ENCODE measurements around the gene DNMT3L. TPM values are rescaled to one million over a fixed set of nuclear protein-coding genes. Genes with fewer than 3 reads are reported as not detected.

DNMT3L gene
- total and polyA plus RNA-seq, 2 experiments from 2014 or later: 0.27 TPM; not detected in 1

DNA sequence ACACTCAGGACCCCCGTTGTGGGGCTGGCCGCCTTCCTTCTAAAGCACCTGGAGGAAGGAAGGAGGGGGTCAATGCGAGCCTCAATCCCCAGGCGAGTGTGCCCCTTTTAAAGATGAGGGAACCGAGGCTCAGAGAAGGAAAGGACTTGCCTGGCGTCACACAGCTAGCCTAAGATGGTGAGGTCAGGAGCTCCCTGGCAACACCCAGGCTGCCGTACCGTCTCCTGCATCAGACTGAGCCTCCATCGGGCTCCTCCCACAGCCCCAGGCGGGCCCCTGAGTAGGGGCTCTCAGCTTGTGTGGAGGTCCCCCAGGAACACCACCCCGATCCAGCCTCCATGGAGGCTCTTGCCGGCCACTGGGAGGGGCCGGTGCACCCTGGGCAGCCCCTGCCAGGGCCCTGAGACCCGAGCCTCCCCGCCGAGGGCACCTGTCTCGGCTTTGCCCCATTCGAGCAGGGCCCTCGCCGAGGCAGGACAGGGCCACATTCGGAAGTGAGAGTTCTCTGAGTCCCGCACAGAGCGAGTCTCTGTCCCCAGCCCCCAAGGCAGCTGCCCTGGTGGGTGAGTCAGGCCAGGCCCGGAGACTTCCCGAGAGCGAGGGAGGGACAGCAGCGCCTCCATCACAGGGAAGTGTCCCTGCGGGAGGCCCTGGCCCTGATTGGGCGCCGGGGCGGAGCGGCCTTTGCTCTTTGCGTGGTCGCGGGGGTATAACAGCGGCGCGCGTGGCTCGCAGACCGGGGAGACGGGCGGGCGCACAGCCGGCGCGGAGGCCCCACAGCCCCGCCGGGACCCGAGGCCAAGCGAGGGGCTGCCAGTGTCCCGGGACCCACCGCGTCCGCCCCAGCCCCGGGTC is 23.7 kb upstream of the DNMT3L start, which contains the start of gene AIRE:
TSS of gene AIRE (plus strand) at position 739 of the 855 bp plus-strand sequence. CDS start 131 bp downstream, outside the sequence.
- Histone ChIP-seq H2AFZ (peak within 1 kb of the TSS; percentile 90), H3K36me3 (ENCODE audit: insufficient read depth) (no peaks in the 10 kb centered on the region), H3K4me1 (ENCODE audit: insufficient read depth) (peaks cover 5% of the 10 kb centered on the region), H3K27me3 (ENCODE audit: insufficient read depth) (peaks cover 11% of the 10 kb centered on the region; the same call in 1 of the 2 replicates), H3K79me2 (replicated peaks; ENCODE audit: insufficient read depth) (no peaks in the 10 kb centered on the region), H3K4me2 (peak within 1 kb of the TSS; percentile 80), H3K27ac (ENCODE audit: low read depth) (no peak within 1 kb of the TSS), H3F3A (replicated peaks; ENCODE audit: low read depth) (no peaks in the 10 kb centered on the region), H3K4me3 (peak within 1 kb of the TSS; percentile 57), H4K20me1 (replicated peaks; ENCODE audit: insufficient read depth) (no peaks in the 10 kb centered on the region), H3K9me2 (ENCODE audit: insufficient read depth) (no peaks in the 10 kb centered on the region)
- TF ChIP-seq NANOG (IDR thresholded peaks at IDR 0.05; ENCODE audit: borderline replicate concordance) (no peak), POLR2AphosphoS5 (IDR thresholded peaks at IDR 0.05; ENCODE audit: low read depth) (no peak), ZNF331 (CRISPR knock-in tag; IDR thresholded peaks at IDR 0.05; ENCODE audit: low read depth) (no peak), STAT1 (IDR thresholded peaks at IDR 0.05; ENCODE audit: unreplicated experiment) (no peak), ZNF114 (CRISPR knock-in tag; IDR thresholded peaks at IDR 0.05) (no peak), CREB1 (CRISPR knock-in tag; IDR thresholded peaks at IDR 0.05; ENCODE audit: low read depth) (no peak), EZH2 (IDR thresholded peaks at IDR 0.05; ENCODE audit: low read depth, unreplicated experiment) (no peak), JUNB (IDR thresholded peaks at IDR 0.05; ENCODE audit: unreplicated experiment) (no peak), EZH2phosphoT487 (IDR thresholded peaks at IDR 0.05; ENCODE audit: unreplicated experiment) (no peak)
- TF ChIP-seq, protein P1, sequence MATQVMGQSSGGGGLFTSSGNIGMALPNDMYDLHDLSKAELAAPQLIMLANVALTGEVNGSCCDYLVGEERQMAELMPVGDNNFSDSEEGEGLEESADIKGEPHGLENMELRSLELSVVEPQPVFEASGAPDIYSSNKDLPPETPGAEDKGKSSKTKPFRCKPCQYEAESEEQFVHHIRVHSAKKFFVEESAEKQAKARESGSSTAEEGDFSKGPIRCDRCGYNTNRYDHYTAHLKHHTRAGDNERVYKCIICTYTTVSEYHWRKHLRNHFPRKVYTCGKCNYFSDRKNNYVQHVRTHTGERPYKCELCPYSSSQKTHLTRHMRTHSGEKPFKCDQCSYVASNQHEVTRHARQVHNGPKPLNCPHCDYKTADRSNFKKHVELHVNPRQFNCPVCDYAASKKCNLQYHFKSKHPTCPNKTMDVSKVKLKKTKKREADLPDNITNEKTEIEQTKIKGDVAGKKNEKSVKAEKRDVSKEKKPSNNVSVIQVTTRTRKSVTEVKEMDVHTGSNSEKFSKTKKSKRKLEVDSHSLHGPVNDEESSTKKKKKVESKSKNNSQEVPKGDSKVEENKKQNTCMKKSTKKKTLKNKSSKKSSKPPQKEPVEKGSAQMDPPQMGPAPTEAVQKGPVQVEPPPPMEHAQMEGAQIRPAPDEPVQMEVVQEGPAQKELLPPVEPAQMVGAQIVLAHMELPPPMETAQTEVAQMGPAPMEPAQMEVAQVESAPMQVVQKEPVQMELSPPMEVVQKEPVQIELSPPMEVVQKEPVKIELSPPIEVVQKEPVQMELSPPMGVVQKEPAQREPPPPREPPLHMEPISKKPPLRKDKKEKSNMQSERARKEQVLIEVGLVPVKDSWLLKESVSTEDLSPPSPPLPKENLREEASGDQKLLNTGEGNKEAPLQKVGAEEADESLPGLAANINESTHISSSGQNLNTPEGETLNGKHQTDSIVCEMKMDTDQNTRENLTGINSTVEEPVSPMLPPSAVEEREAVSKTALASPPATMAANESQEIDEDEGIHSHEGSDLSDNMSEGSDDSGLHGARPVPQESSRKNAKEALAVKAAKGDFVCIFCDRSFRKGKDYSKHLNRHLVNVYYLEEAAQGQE (IDR thresholded peaks at IDR 0.05; ENCODE audit: unreplicated experiment): no peak
- TF ChIP-seq, protein P2, sequence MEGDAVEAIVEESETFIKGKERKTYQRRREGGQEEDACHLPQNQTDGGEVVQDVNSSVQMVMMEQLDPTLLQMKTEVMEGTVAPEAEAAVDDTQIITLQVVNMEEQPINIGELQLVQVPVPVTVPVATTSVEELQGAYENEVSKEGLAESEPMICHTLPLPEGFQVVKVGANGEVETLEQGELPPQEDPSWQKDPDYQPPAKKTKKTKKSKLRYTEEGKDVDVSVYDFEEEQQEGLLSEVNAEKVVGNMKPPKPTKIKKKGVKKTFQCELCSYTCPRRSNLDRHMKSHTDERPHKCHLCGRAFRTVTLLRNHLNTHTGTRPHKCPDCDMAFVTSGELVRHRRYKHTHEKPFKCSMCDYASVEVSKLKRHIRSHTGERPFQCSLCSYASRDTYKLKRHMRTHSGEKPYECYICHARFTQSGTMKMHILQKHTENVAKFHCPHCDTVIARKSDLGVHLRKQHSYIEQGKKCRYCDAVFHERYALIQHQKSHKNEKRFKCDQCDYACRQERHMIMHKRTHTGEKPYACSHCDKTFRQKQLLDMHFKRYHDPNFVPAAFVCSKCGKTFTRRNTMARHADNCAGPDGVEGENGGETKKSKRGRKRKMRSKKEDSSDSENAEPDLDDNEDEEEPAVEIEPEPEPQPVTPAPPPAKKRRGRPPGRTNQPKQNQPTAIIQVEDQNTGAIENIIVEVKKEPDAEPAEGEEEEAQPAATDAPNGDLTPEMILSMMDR (conservative IDR thresholded peaks at IDR 0.05; ENCODE audit: low read depth in 2 of 2): no peak
- TF ChIP-seq, protein P3, sequence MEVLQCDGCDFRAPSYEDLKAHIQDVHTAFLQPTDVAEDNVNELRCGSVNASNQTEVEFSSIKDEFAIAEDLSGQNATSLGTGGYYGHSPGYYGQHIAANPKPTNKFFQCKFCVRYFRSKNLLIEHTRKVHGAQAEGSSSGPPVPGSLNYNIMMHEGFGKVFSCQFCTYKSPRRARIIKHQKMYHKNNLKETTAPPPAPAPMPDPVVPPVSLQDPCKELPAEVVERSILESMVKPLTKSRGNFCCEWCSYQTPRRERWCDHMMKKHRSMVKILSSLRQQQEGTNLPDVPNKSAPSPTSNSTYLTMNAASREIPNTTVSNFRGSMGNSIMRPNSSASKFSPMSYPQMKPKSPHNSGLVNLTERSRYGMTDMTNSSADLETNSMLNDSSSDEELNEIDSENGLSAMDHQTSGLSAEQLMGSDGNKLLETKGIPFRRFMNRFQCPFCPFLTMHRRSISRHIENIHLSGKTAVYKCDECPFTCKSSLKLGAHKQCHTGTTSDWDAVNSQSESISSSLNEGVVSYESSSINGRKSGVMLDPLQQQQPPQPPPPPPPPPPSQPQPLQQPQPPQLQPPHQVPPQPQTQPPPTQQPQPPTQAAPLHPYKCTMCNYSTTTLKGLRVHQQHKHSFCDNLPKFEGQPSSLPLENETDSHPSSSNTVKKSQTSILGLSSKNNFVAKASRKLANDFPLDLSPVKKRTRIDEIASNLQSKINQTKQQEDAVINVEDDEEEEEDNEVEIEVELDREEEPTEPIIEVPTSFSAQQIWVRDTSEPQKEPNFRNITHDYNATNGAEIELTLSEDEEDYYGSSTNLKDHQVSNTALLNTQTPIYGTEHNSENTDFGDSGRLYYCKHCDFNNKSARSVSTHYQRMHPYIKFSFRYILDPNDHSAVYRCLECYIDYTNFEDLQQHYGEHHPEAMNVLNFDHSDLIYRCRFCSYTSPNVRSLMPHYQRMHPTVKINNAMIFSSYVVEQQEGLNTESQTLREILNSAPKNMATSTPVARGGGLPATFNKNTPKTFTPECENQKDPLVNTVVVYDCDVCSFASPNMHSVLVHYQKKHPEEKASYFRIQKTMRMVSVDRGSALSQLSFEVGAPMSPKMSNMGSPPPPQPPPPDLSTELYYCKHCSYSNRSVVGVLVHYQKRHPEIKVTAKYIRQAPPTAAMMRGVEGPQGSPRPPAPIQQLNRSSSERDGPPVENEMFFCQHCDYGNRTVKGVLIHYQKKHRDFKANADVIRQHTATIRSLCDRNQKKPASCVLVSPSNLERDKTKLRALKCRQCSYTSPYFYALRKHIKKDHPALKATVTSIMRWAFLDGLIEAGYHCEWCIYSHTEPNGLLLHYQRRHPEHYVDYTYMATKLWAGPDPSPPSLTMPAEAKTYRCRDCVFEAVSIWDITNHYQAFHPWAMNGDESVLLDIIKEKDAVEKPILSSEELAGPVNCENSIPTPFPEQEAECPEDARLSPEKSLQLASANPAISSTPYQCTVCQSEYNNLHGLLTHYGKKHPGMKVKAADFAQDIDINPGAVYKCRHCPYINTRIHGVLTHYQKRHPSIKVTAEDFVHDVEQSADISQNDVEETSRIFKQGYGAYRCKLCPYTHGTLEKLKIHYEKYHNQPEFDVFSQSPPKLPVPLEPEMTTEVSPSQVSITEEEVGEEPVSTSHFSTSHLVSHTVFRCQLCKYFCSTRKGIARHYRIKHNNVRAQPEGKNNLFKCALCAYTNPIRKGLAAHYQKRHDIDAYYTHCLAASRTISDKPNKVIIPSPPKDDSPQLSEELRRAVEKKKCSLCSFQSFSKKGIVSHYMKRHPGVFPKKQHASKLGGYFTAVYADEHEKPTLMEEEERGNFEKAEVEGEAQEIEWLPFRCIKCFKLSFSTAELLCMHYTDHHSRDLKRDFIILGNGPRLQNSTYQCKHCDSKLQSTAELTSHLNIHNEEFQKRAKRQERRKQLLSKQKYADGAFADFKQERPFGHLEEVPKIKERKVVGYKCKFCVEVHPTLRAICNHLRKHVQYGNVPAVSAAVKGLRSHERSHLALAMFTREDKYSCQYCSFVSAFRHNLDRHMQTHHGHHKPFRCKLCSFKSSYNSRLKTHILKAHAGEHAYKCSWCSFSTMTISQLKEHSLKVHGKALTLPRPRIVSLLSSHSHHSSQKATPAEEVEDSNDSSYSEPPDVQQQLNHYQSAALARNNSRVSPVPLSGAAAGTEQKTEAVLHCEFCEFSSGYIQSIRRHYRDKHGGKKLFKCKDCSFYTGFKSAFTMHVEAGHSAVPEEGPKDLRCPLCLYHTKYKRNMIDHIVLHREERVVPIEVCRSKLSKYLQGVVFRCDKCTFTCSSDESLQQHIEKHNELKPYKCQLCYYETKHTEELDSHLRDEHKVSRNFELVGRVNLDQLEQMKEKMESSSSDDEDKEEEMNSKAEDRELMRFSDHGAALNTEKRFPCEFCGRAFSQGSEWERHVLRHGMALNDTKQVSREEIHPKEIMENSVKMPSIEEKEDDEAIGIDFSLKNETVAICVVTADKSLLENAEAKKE (CRISPR knock-in tag; IDR thresholded peaks at IDR 0.05): no peak
- TF ChIP-seq, protein P4, sequence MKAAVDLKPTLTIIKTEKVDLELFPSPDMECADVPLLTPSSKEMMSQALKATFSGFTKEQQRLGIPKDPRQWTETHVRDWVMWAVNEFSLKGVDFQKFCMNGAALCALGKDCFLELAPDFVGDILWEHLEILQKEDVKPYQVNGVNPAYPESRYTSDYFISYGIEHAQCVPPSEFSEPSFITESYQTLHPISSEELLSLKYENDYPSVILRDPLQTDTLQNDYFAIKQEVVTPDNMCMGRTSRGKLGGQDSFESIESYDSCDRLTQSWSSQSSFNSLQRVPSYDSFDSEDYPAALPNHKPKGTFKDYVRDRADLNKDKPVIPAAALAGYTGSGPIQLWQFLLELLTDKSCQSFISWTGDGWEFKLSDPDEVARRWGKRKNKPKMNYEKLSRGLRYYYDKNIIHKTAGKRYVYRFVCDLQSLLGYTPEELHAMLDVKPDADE (IDR thresholded peaks at IDR 0.05): no peak
- no peaks in the 10 kb centered on the region for H3K36me3 Mint-ChIP-seq (ENCODE audit: low read depth)
- peaks cover 16% of the 10 kb centered on the region for H3K4me1 Mint-ChIP-seq
- H3K27ac Mint-ChIP-seq: no peak within 1 kb of the TSS
- DNase-seq (ENCODE audit: low spot score): peak; percentile 59
- H3K9me3 Mint-ChIP-seq: no peaks in the 10 kb centered on the region
- peaks cover 11% of the 10 kb centered on the region for H3K27me3 Mint-ChIP-seq (ENCODE audit: insufficient read depth, low read depth, poor library complexity)
- H3K4me3 Mint-ChIP-seq: peak within 1 kb of the TSS; percentile 58; the same call in 2 of the 3 replicates
- peak; percentile 59 for ATAC-seq

All from GM23338 (cell line).